Activated T-helper 1 cell treated with anti-CD3 and anti-CD28 coated beads, Interleukin-12 subunit alpha, Interleukin-12 subunit beta, Interleukin-2, Interleukin-4 antibody, amounts not matched to agents 30 ng/mL and 10 ng/mL and 1 ng/mL, durations not matched to agents 14 hours and 24 hours and 36 hours (primary cell): ENCODE measurements around the gene BANP. TPM values are rescaled to one million over a fixed set of nuclear protein-coding genes. Genes with fewer than 3 reads are reported as not detected.
"Not testable (repeated sequence)": the region's sequence is repeated elsewhere in the genome, so short reads cannot be mapped to it uniquely, and the experiment has no call there.

Source experiments
- DNase-seq: peaks from one replicate; pipeline ENCODE4 v3.0.0; 2021; ENCODE audit warnings: low spot score
- H3K27ac Mint-ChIP-seq: one replicate; pipeline ENCODE4 v1.8.0; 2021; ENCODE audit warnings: mild to moderate bottlenecking, mixed read lengths
- H3K27me3 Mint-ChIP-seq: one replicate; pipeline ENCODE4 v1.8.0; 2022; ENCODE audit warnings: mild to moderate bottlenecking, moderate library complexity, mixed read lengths; ENCODE audit not compliant: insufficient read depth
- H3K36me3 Mint-ChIP-seq: one replicate; pipeline ENCODE4 v1.8.0; 2021; ENCODE audit warnings: low read depth, mixed read lengths
- H3K4me1 Mint-ChIP-seq: one replicate; pipeline ENCODE4 v1.8.0; 2021; ENCODE audit warnings: low read depth, mixed read lengths
- H3K4me3 Mint-ChIP-seq: one replicate; pipeline ENCODE4 v1.8.0; 2021; ENCODE audit warnings: mild to moderate bottlenecking, moderate library complexity, mixed read lengths
- H3K9me3 Mint-ChIP-seq: one replicate; pipeline ENCODE4 v1.8.0; 2021; ENCODE audit warnings: mixed read lengths
- intact Hi-C: fragments of 100-400 bp; cut with micrococcal nuclease; formaldehyde crosslinking; loops from one replicate; pipeline ENCODE4 v1.15.1; 2024
- total RNA-seq: library from RNA; stranded (reverse); gene quantifications from 2 replicates; pipeline ENCODE4 v1.2.3, GENCODE V29; 2022

The BANP gene
- total RNA-seq = 35.4 and 35.5 TPM in 2 replicates

- Mint-ChIP-seq H3K27ac (peak within 1 kb of the TSS; percentile 94), H3K4me3 (peak within 1 kb of the TSS; percentile 94), H3K4me1 (peaks cover 49% of the 10 kb centered on the region), H3K27me3 (no peaks in the 10 kb centered on the region), H3K9me3 (no peaks in the 10 kb centered on the region), H3K36me3 (peaks cover 20% of the 10 kb centered on the region)
- peak; percentile 95 for DNase-seq
- intact Hi-C loops = loop anchor here (1.0 to 10.0 kb wide), 10 partner anchors 56 to 754 kb away; partner anchors contain the start of genes CTU2, KLHDC4, MAP1LC3B and RNF166
Measured at GRCh38 chr16:87950765-87951551, at the start of gene BANP. Gene BANP (plus strand): TSS chr16:87951434. CDS start chr16:87975116, 23,682 bp downstream.

- H3K4me1 Mint-ChIP-seq = peaks cover 41% of the 10 kb centered on the region
- H3K36me3 Mint-ChIP-seq, DNase-seq, intact Hi-C loops, H3K9me3 Mint-ChIP-seq, H3K27me3 Mint-ChIP-seq, H3K4me3 Mint-ChIP-seq, H3K27ac Mint-ChIP-seq: not testable (repeated sequence)
Measured at GRCh38 chr16:87904963-87905362, 46.3 kb upstream of the BANP start.

GRCh38 chr16:87905521-87905920 lies 45.7 kb upstream of the BANP start:
- H3K9me3 Mint-ChIP-seq, H3K27ac Mint-ChIP-seq, H3K4me3 Mint-ChIP-seq, H3K27me3 Mint-ChIP-seq, H3K36me3 Mint-ChIP-seq, intact Hi-C loops, DNase-seq: not testable (repeated sequence)
- peaks cover 38% of the 10 kb centered on the region for H3K4me1 Mint-ChIP-seq

GRCh38 chr16:87908101-87908500 lies 43.1 kb upstream of the BANP start:
- H3K4me3 Mint-ChIP-seq, H3K9me3 Mint-ChIP-seq, intact Hi-C loops, H3K27me3 Mint-ChIP-seq, DNase-seq, H3K36me3 Mint-ChIP-seq, H3K27ac Mint-ChIP-seq: not testable (repeated sequence)
- peaks cover 22% of the 10 kb centered on the region for H3K4me1 Mint-ChIP-seq

- H3K27ac Mint-ChIP-seq = peak overlapping the region; percentile 62
- not testable (repeated sequence) for H3K9me3 Mint-ChIP-seq, H3K27me3 Mint-ChIP-seq, H3K4me3 Mint-ChIP-seq, H3K36me3 Mint-ChIP-seq
- intact Hi-C loops = loop anchor here (1.0 kb wide), 5 partner anchors 14 to 130 kb away; no protein-coding TSS in a partner anchor
- H3K4me1 Mint-ChIP-seq = peaks cover 15% of the 10 kb centered on the region
- peak; percentile 76 for DNase-seq
Measured at GRCh38 chr16:87909203-87909935, 41.9 kb upstream of the BANP start.

GRCh38 chr16:87911106-87911763 lies 40.0 kb upstream of the BANP start:
- H3K27me3 Mint-ChIP-seq, DNase-seq, intact Hi-C loops, H3K4me3 Mint-ChIP-seq, H3K9me3 Mint-ChIP-seq, H3K36me3 Mint-ChIP-seq, H3K27ac Mint-ChIP-seq: not testable (repeated sequence)
- peaks cover 15% of the 10 kb centered on the region for H3K4me1 Mint-ChIP-seq

- H3K27me3 Mint-ChIP-seq, intact Hi-C loops, H3K9me3 Mint-ChIP-seq, DNase-seq, H3K27ac Mint-ChIP-seq, H3K36me3 Mint-ChIP-seq, H3K4me1 Mint-ChIP-seq, H3K4me3 Mint-ChIP-seq: not testable (repeated sequence)
Measured at GRCh38 chr16:87912691-87913090, 38.5 kb upstream of the BANP start.

- DNase-seq, intact Hi-C loops, H3K9me3 Mint-ChIP-seq, H3K27ac Mint-ChIP-seq, H3K36me3 Mint-ChIP-seq, H3K4me3 Mint-ChIP-seq, H3K4me1 Mint-ChIP-seq: not testable (repeated sequence)
- H3K27me3 Mint-ChIP-seq = peaks cover 10% of the 10 kb centered on the region
Measured at GRCh38 chr16:87914021-87914725, 37.1 kb upstream of the BANP start.

- Mint-ChIP-seq H3K9me3 (no peaks in the 10 kb centered on the region), H3K27me3 (peaks cover 10% of the 10 kb centered on the region), H3K4me3 (no peak overlapping the region), H3K36me3 (no peaks in the 10 kb centered on the region), H3K4me1 (peaks cover 5% of the 10 kb centered on the region), H3K27ac (no peak overlapping the region)
- no peak for DNase-seq
- intact Hi-C loops = no loop called here
Measured at GRCh38 chr16:87914812-87915211, 36.4 kb upstream of the BANP start.

- H3K4me3 Mint-ChIP-seq = no peak overlapping the region
- DNase-seq = no peak
- H3K4me1 Mint-ChIP-seq = peaks cover 5% of the 10 kb centered on the region
- H3K9me3 Mint-ChIP-seq = no peaks in the 10 kb centered on the region
- no peaks in the 10 kb centered on the region for H3K36me3 Mint-ChIP-seq
- no peak overlapping the region for H3K27ac Mint-ChIP-seq
- peaks cover 12% of the 10 kb centered on the region for H3K27me3 Mint-ChIP-seq
- intact Hi-C loops = no loop called here
Measured at GRCh38 chr16:87917503-87917902, 33.7 kb upstream of the BANP start.

- no peak overlapping the region for H3K4me3 Mint-ChIP-seq
- intact Hi-C loops = no loop called here
- no peak overlapping the region for H3K27ac Mint-ChIP-seq
- no peaks in the 10 kb centered on the region for H3K9me3 Mint-ChIP-seq
- H3K4me1 Mint-ChIP-seq = peaks cover 5% of the 10 kb centered on the region
- DNase-seq = no peak
- no peaks in the 10 kb centered on the region for H3K36me3 Mint-ChIP-seq
- peaks cover 10% of the 10 kb centered on the region for H3K27me3 Mint-ChIP-seq
Measured at GRCh38 chr16:87918338-87918737, 32.9 kb upstream of the BANP start.

GRCh38 chr16:87918866-87919680 lies 32.2 kb upstream of the BANP start:
- H3K36me3 Mint-ChIP-seq = no peaks in the 10 kb centered on the region
- no peaks in the 10 kb centered on the region for H3K9me3 Mint-ChIP-seq

More at GRCh38 chr16:87918866-87919680, 32.2 kb upstream of the BANP start:
- no peak for DNase-seq
- no peak overlapping the region for H3K4me3 Mint-ChIP-seq
- no peak overlapping the region for H3K27ac Mint-ChIP-seq
- intact Hi-C loops = no loop called here
- H3K4me1 Mint-ChIP-seq = peaks cover 5% of the 10 kb centered on the region
- H3K27me3 Mint-ChIP-seq = peaks cover 8% of the 10 kb centered on the region
